ENCODE results near the gene ACBD4. TPM values are rescaled to one million over a fixed set of nuclear protein-coding genes. Genes with fewer than 3 reads are reported as not detected.
A peak's percentile ranks its signal among the peaks of the same experiment; 100 is the strongest.

Gene ACBD4
- total RNA-seq, 1 experiment from 2014 or later, result 7.7 TPM

GRCh38 chr17:45132572-45133463 is 2.7 kb upstream of the ACBD4 start:
- DNase-seq (ENCODE audit: low read depth, low spot score) (no peak), ATAC-seq (peak; percentile 62)
- TF ChIP-seq POLR2AphosphoS5 (IDR thresholded peaks at IDR 0.05; ENCODE audit: low read depth, low read length) (no peak), SIN3A (IDR thresholded peaks at IDR 0.05; ENCODE audit: borderline replicate concordance, insufficient read depth, low read depth, low read length) (no peak), CTCF (IDR thresholded peaks at IDR 0.05) (peak; percentile 87), TCF7L2 (IDR thresholded peaks at IDR 0.05; ENCODE audit: low read depth, low read length) (peak; percentile 72; the same call in 1 of the 2 replicates)
- TF ChIP-seq, protein P1, sequence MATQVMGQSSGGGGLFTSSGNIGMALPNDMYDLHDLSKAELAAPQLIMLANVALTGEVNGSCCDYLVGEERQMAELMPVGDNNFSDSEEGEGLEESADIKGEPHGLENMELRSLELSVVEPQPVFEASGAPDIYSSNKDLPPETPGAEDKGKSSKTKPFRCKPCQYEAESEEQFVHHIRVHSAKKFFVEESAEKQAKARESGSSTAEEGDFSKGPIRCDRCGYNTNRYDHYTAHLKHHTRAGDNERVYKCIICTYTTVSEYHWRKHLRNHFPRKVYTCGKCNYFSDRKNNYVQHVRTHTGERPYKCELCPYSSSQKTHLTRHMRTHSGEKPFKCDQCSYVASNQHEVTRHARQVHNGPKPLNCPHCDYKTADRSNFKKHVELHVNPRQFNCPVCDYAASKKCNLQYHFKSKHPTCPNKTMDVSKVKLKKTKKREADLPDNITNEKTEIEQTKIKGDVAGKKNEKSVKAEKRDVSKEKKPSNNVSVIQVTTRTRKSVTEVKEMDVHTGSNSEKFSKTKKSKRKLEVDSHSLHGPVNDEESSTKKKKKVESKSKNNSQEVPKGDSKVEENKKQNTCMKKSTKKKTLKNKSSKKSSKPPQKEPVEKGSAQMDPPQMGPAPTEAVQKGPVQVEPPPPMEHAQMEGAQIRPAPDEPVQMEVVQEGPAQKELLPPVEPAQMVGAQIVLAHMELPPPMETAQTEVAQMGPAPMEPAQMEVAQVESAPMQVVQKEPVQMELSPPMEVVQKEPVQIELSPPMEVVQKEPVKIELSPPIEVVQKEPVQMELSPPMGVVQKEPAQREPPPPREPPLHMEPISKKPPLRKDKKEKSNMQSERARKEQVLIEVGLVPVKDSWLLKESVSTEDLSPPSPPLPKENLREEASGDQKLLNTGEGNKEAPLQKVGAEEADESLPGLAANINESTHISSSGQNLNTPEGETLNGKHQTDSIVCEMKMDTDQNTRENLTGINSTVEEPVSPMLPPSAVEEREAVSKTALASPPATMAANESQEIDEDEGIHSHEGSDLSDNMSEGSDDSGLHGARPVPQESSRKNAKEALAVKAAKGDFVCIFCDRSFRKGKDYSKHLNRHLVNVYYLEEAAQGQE (IDR thresholded peaks at IDR 0.05; ENCODE audit: insufficient read depth in 1 of 2, low read depth in 2 of 2, low read length in 1 of 2), result no peak
- Histone ChIP-seq H3K9me3 (ENCODE audit: control insufficient read depth, insufficient read depth, low read depth, low read length) (no peaks in the 10 kb centered on the region), H3K4me1 (ENCODE audit: control insufficient read depth, insufficient read depth, low read length) (peaks cover 38% of the 10 kb centered on the region), H3K36me3 (ENCODE audit: control insufficient read depth, insufficient read depth, low read length) (no peaks in the 10 kb centered on the region; the same call in 1 of the 2 replicates), H3K27ac (ENCODE audit: low read length) (peak overlapping the region; percentile 69), H3K27me3 (ENCODE audit: control insufficient read depth, insufficient read depth, low read length) (no peaks in the 10 kb centered on the region), H3K4me3 (ENCODE audit: low read depth in 2 of 2, low read length in 2 of 2) (peak overlapping the region; percentile 72)
- ChIA-PET CTCF (interaction anchor here (0.6 to 1.1 kb wide), 2 partner anchors 24 to 65 kb away, joined by 3 read pairs; no protein-coding TSS in a partner anchor), POLR2A (no interaction called here)
- in situ Hi-C loops (cut with HindIII; ENCODE audit: low pct_unique_long_range_greater_than_20kb, low sequenced_read_pairs) (no loop called here), intact Hi-C loops (cut with micrococcal nuclease; ENCODE audit: unreplicated experiment) (no loop called here)
- no TSS peak for BruUV-seq (replicated peaks)

- H3K27me3 ChIP-seq (ENCODE audit: control insufficient read depth, insufficient read depth, low read length), result no peaks in the 10 kb centered on the region
- ChIA-PET CTCF (interaction anchor here (0.6 to 2.9 kb wide), 16 partner anchors 9 to 227 kb away, joined by 3 to 58 read pairs (median 5); partner anchors contain the start of gene HEXIM1), POLR2A (interaction anchor here (0.6 to 1.2 kb wide), 3 partner anchors 12 to 22 kb away, joined by 3 to 5 read pairs (median 3); partner anchors contain the start of gene HEXIM1)
- peaks cover 8% of the 10 kb centered on the region; the same call in 1 of the 2 replicates for H3K4me1 ChIP-seq (ENCODE audit: control insufficient read depth, insufficient read depth, low read length)
- ATAC-seq (no peak), DNase-seq (ENCODE audit: low read depth, low spot score) (no peak)
- BruUV-seq (replicated peaks), result no TSS peak
- peak overlapping the region; percentile 80 for H3K27ac ChIP-seq (ENCODE audit: low read length)
- intact Hi-C loops (cut with micrococcal nuclease; ENCODE audit: unreplicated experiment) (loop anchor here (1.0 kb wide), 1 partner anchor 62 kb away; no protein-coding TSS in a partner anchor), in situ Hi-C loops (cut with HindIII; ENCODE audit: low pct_unique_long_range_greater_than_20kb, low sequenced_read_pairs) (no loop called here)
- TF ChIP-seq TCF7L2 (IDR thresholded peaks at IDR 0.05; ENCODE audit: low read depth, low read length), result no peak
- TF ChIP-seq, protein P1 (IDR thresholded peaks at IDR 0.05; ENCODE audit: insufficient read depth in 1 of 2, low read depth in 2 of 2, low read length in 1 of 2), result no peak
- no peaks in the 10 kb centered on the region; the same call in 1 of the 2 replicates for H3K36me3 ChIP-seq (ENCODE audit: control insufficient read depth, insufficient read depth, low read length)
- H3K4me3 ChIP-seq (ENCODE audit: low read depth in 2 of 2, low read length in 2 of 2), result peak overlapping the region; percentile 59 to 67
- H3K9me3 ChIP-seq (ENCODE audit: control insufficient read depth, insufficient read depth, low read depth, low read length), result no peaks in the 10 kb centered on the region
These were observed 698 bp downstream of the ACBD4 start for GRCh38 chr17:45135978-45136791.

All from Panc1 (cell line).